GF-D8 (cell line): Measurements from ENCODE around the gene FGF11.

ENCODE experiments used
- DNase-seq: peaks from one replicate; lab custom pipeline; 2025; lab: John Stamatoyannopoulos, UW

Gene FGF11

DNA sequence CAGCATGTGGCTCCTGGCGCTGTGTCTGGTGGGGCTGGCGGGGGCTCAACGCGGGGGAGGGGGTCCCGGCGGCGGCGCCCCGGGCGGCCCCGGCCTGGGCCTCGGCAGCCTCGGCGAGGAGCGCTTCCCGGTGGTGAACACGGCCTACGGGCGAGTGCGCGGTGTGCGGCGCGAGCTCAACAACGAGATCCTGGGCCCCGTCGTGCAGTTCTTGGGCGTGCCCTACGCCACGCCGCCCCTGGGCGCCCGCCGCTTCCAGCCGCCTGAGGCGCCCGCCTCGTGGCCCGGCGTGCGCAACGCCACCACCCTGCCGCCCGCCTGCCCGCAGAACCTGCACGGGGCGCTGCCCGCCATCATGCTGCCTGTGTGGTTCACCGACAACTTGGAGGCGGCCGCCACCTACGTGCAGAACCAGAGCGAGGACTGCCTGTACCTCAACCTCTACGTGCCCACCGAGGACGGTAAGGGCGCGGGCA, 31.0 kb upstream of the FGF11 start:
- DNase-seq: no peak

DNA sequence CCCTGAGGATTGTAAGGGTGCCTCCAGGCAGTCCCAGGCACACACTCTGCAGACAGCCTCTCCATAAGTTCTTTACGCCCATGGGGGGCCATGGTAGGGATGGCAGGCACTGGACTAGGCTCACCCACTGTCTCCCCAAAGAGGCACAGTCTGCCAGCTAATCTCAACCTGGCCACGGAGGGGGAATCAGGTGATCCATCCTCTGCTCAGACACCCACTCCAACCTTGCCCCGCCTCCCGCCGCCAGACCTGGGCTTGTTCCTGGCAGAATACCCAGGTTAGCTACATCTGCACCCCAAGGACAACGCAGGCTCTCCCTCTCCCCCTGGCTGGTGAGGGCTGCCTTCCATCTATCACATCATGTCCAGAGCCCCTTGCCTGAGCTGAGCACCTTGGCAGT, 30.4 kb upstream of the FGF11 start:
- DNase-seq: no peak

- DNase-seq: no peak
These were observed 29.6 kb upstream of the FGF11 start for GRCh38 chr17:7409716-7410115.

DNA sequence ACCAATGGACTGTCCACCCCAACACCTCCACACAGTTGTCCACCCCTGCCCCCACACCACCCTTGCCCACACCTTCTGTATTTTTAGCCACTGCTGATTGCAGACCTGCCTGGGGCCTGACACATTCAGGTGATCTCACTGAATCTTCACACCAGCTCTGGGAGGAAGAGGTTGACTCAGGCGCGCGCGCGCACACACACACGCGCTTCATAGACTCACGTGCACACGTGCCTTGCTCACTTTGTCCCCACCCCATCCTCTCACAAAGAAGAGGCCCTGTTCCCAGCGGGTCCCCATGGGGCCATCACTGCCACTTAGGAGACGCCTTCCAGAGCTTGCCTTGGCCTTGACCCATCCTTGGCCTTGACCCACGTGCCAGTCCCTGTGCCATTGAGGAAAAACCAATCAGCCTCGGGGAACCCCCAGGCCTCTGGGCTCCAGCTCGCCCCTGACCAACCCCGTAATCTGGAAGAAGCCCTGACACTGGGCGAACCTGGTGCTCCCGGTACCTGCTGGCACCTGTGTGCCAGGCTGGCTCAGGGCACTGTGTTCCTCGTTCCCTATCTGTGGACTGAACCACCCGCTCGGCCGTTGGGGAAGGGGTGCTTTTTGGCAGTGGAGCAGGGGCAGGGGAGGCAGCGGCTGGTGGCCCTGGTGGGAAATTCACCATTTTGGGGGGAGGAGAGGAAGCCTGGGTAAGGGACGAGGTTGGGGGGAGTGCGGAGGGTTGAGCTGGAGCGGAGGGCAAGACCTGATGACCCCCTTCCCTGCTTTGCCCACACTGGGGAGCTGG, 28.5 kb upstream of the FGF11 start:
- DNase-seq: no peak

DNA sequence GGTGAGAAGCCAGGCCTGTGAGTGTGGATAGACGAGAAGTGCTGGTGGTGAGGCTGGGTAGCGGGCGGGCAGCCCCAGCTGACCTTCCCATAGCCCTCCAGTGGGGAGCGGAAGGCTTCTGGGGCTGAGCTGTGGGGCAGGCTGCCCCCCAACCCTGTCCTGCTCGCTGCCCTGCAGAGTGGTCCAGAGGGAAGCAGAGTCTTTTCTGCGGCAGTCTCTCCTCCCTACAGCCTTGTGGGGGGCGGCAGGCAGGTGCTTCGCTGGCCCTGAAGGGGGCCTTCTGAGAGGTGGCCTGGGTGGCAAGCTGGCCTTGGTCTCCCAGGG, 27.9 kb upstream of the FGF11 start:
- DNase-seq: no peak

DNA sequence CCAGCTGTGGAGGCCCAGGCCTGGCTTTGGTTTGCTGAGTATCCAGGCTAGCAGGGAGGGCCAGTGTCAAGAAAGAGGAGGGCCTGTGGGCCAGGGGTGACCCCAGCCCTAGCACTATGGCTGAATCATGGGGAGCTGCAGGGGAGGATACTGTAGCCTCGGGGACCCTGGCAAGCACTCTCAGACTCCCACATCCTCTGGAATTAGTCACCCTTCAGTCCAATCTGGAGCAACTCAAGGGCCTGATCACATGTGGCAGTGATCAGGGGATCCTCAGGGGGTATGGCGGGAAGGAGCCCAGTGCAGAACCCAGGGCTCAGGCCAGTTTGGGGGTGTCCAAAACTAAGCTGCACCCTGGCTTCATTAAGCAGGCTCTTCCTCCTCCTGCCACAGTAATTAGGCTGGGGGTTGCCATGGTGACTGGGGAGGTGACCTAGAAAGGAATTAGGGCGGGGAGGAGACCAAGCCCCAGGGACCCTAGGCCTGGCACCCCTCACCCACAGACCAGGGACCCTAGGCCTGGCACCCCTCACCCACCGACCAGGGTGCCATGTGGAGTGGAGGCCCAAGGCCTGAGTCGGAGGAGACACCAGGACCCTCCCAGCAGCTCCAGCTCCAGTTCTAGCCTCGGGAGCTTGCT, 25.8 kb upstream of the FGF11 start:
- no peak for DNase-seq

DNA sequence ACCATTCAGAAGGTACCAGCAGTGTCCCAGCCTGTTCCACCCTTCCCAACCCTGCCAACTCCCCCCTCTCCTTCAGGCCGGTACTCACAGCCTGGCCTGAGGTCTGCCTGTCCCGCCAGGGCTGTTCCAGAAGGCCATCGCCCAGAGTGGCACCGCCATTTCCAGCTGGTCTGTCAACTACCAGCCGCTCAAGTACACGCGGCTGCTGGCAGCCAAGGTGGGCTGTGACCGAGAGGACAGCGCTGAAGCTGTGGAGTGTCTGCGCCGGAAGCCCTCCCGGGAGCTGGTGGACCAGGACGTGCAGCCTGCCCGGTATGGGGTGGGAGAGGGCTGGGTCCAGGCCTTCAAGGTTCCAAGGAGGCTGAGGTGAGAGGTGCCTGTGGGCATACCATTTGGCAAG, 24.5 kb upstream of the FGF11 start:
- DNase-seq: no peak

DNA sequence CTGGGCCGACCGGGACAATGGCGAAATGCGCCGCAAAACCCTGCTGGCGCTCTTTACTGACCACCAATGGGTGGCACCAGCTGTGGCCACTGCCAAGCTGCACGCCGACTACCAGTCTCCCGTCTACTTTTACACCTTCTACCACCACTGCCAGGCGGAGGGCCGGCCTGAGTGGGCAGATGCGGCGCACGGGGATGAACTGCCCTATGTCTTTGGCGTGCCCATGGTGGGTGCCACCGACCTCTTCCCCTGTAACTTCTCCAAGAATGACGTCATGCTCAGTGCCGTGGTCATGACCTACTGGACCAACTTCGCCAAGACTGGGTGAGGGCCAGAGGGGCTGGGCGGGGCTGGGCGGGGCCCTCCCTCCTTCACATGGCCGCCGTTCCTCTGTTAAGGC, 23.5 kb upstream of the FGF11 start:
- DNase-seq: no peak

DNA sequence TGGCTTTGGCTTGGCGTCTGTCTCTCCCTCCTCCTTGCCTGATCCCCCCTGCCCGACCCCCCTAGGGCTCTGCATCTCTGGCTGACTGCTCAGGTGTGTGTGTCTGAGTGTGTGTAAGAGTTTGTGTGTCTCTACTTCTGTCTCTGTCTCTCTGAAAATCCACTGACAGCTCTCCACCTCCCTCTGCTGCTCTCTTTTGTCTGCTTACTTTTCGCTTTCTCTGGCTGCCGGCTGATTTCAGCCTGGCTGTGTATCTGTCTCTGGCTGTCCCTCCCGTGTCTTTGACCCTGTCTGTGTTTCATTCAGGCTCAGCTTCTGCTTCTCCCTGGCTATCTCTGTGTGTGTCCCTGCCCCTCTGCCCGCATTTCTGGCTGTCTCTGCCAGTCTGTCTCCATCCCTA, 23.0 kb upstream of the FGF11 start:
- no peak for DNase-seq

GRCh38 chr17:7417056-7417655, 22.2 kb upstream of the FGF11 start:
- DNase-seq: no peak

DNA sequence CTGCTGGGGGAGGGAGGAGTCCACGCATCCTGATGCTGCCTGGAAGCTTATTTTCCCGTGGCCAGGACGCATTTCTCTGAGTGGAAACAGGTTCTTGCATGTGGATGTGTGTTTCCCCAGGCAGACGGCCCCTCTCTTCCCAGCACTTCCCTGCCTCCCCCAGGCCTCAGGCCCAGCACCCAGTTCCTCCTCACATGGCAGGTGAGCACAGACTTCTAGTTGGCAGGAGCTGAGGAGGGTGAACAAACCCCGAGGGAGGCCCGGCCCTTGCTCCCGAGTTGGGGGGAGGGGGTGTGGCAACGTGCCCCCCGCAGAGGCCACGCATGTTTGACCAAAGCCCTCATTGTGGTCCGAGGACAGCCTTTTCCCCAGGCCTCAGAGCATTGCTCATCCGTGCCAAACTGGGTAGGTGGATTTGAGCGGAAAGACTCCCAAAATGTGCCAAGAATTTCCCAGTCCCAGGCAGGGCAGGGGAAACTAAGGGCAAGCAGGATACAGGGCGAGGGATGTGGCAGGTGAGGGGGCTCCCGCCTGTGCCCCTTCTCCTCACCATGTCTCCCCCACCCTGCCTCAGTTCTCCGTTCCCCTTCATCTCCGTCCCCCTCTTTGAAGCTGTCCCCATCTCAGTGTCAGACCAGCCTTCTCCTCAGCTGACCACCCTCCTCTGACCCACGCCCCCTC, 20.7 kb upstream of the FGF11 start:
- no peak for DNase-seq

- no peak for DNase-seq
These were observed 19.3 kb upstream of the FGF11 start, which contains the start of gene SPEM1 for GRCh38 chr17:7419819-7420610. Gene SPEM1, plus strand, starts transcription at chr17:7420324. Its CDS starts 61 bp downstream, at chr17:7420385.

DNA sequence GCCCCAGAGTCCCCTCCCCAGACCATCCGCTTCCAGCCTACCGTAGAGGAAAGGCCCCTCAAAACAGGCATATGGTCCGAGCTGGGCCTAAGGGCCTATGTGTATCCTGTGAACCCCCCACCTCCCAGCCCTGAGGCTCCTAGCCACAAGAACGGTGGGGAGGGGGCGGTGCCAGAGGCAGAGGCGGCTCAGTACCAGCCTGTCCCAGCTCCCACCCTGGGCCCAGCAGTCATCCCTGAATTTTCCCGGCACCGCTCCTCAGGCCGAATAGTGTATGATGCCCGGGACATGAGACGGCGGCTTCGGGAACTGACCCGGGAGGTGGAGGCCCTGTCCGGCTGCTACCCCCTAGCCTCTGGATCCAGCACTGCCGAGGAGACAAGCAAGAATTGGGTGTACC, 18.1 kb upstream of the FGF11 start:
- no peak for DNase-seq

- no peak for DNase-seq
These were observed 15.6 kb upstream of the FGF11 start for GRCh38 chr17:7423679-7424078.

DNA sequence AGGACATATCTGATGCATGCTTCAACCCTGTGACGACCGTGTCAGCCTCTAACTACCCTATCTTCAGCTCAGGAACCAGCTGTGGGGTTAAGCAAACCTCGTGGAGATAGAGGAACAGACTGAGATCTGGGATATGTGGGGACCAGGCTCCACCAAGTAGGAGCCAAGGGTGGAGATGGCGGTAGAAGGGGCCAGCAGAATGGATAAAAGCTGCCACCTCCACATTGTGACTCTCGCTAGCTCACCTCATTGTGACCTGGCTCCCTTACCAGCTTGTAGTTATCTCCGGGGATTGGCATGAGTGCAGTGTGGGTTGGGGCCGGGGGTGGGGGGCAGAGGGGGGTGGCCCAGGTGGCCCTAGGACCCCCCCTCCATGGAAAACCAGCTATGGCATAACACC, 14.0 kb upstream of the FGF11 start, which contains the start of gene SPEM2:
TSS of gene SPEM2 (plus strand) at position 301 of the 400 bp plus-strand sequence. CDS start at position 374, 73 bp downstream.
- DNase-seq: no peak

GRCh38 chr17:7425756-7426155, 13.6 kb upstream of the FGF11 start:
- DNase-seq: no peak

DNA sequence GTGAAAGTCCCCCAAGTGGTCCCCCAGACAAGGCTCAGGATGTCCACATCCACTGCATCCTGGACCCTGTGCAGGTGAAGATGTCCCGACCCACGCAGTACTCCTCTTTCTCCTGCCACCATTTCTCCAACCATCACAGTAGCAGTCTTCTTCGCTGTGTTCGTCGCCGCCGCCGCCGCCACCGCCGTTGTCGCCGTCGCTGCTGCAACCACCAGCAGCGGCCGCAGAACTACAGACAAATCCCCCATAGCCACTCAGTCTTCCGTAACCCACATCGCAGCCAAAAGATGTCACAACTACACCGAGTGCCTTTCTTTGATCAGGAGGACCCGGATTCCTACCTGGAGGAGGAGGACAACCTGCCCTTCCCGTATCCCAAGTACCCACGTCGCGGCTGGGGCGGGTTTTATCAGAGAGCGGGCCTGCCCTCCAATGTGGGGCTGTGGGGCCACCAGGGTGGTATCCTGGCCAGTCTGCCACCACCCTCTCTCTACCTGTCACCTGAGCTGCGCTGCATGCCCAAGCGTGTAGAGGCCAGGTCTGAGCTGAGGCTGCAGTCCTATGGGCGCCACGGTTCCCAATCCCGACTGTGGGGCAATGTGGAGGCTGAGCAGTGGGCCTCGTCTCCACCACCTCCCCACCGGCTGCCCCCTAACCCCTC, 13.0 kb upstream of the FGF11 start:
- DNase-seq: no peak

DNA sequence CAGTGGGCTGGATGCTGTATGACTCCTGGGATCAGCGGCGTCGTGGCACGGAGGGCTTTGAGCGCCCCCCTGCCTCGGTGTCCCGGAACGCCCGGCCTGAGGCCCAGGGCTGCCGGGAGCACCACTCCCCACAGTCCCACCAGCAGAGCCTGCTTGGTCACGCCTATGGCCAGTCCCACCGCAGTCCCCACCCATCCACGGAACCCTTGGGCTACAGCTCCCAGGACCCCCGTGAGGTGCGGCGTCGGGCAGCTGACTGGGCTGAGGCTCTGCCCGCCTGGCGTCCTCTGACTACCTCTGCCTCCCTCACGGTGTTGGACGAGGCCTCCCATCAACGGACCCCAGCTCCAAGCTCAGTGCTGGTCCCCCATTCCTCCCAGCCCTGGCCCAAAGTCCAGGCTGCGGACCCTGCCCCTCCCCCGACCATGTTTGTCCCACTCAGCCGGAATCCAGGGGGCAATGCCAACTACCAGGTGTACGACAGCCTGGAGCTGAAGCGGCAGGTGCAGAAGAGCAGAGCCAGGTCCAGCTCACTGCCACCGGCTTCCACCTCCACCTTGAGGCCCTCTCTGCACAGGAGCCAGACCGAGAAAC, 12.3 kb upstream of the FGF11 start:
- no peak for DNase-seq

GRCh38 chr17:7427549-7427948, 11.8 kb upstream of the FGF11 start:
- no peak for DNase-seq

GRCh38 chr17:7428557-7428956, 10.8 kb upstream of the FGF11 start, which contains the start of gene SPEM3:
Gene SPEM3, plus strand, starts transcription at chr17:7428857. Its CDS starts 46 bp downstream, at chr17:7428903.
- no peak for DNase-seq

- DNase-seq: no peak
These were observed 9.6 kb upstream of the FGF11 start for GRCh38 chr17:7429722-7430121.
